Bronchial epithelial cell (primary cell): ENCODE results near the gene PTPN21. TPM values are rescaled to one million over a fixed set of nuclear protein-coding genes. Genes with fewer than 3 reads are reported as not detected.

Experiments
- DNase-seq: peaks from one replicate; pipeline ENCODE4 v3.0.0-alpha.2; 2010; ENCODE audit warnings: low read depth
- FAIRE-seq: peaks from 2 replicates; lab custom pipeline; 2011; peaks lifted over from hg19 to GRCh38; lab: Jason Lieb, UNC
- H3K27me3 ChIP-seq: 2 replicates; pipeline ENCODE4 v1.5.1; 2011; ENCODE audit warnings: low read length; ENCODE audit not compliant: control insufficient read depth, insufficient read depth
- H3K36me3 ChIP-seq: 2 replicates; pipeline ENCODE4 v1.5.1; 2011; ENCODE audit warnings: low read length; ENCODE audit not compliant: control insufficient read depth, insufficient read depth
- H3K4me3 ChIP-seq: 2 replicates; pipeline ENCODE4 v1.5.1; 2011; ENCODE audit warnings: mild to moderate bottlenecking, low read depth, low read length, control low read depth
- total RNA-seq: library from RNA; depleted of rRNA; stranded (reverse); fragments of >200 nt; gene quantifications from 2 replicates; pipeline ENCODE4 v1.2.1, GENCODE V29; 2014
- TF ChIP-seq, protein P1 (sequence below): IDR thresholded peaks from 2 replicates; pipeline ENCODE4 v1.5.1; 2011; ENCODE audit warnings: mild to moderate bottlenecking, moderate library complexity, low read length, control low read depth, inconsistent platforms; ENCODE audit not compliant: insufficient read depth, severe bottlenecking

PTPN21 gene
- total RNA-seq, 1 donor from 2014 or later, result 7.6 TPM

DNA sequence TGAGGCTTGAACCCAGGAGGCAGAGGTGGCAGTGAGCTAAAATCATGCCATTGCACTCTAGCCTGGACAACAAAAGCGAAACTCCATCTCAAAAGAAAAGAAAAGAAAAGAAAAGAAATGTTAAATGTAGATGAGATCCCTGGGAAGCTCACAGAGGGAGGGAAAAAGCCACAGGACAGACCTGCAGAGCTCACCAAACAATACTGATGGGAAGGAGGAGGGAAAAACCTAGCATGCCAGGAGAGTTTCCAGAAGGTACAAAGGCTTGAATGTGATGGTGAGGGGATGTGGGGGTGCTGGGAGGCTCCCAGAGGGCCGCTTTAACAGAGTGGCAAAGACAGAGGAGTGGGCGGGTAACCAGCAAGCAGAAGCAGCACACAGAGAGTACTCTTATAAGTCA lies 72.3 kb downstream of the PTPN21 start:
- peaks cover 11% of the 10 kb centered on the region for H3K36me3 ChIP-seq
- H3K4me3 ChIP-seq, result no peak overlapping the region
- FAIRE-seq, result no peak
- no peaks in the 10 kb centered on the region for H3K27me3 ChIP-seq
- DNase-seq, result no peak
- TF ChIP-seq, protein P1, sequence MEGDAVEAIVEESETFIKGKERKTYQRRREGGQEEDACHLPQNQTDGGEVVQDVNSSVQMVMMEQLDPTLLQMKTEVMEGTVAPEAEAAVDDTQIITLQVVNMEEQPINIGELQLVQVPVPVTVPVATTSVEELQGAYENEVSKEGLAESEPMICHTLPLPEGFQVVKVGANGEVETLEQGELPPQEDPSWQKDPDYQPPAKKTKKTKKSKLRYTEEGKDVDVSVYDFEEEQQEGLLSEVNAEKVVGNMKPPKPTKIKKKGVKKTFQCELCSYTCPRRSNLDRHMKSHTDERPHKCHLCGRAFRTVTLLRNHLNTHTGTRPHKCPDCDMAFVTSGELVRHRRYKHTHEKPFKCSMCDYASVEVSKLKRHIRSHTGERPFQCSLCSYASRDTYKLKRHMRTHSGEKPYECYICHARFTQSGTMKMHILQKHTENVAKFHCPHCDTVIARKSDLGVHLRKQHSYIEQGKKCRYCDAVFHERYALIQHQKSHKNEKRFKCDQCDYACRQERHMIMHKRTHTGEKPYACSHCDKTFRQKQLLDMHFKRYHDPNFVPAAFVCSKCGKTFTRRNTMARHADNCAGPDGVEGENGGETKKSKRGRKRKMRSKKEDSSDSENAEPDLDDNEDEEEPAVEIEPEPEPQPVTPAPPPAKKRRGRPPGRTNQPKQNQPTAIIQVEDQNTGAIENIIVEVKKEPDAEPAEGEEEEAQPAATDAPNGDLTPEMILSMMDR, result no peak

DNA sequence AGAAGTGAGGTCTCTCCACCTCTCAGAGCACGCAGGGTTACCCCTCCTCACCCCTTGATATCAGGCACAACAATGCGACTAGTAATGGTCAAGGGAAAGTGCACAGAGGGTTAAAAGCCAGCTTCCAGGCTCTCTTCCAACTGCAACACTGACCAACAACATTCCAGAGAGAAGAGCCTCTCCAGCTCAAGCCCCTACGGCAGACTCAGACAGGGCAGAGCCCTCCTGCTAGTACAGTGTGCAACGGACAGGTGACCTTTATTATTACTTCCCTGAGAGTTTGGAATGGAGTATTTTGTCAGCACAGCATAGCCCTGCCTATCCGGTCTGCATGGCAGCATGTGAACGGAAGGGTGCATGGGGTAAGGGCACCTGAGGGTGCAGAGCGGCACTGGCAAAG lies 73.0 kb downstream of the PTPN21 start:
- DNase-seq (no peak), FAIRE-seq (no peak)
- peaks cover 11% of the 10 kb centered on the region for H3K36me3 ChIP-seq
- no peak overlapping the region for H3K4me3 ChIP-seq
- H3K27me3 ChIP-seq, result no peaks in the 10 kb centered on the region
- TF ChIP-seq, protein P1, result no peak

- FAIRE-seq, result no peak
- no peak for DNase-seq
- TF ChIP-seq, protein P1, result no peak
- H3K36me3 ChIP-seq, result peaks cover 11% of the 10 kb centered on the region
- H3K27me3 ChIP-seq, result no peaks in the 10 kb centered on the region
- no peak overlapping the region for H3K4me3 ChIP-seq
These were observed 73.7 kb downstream of the PTPN21 start for GRCh38 chr14:88481059-88481458.

DNA sequence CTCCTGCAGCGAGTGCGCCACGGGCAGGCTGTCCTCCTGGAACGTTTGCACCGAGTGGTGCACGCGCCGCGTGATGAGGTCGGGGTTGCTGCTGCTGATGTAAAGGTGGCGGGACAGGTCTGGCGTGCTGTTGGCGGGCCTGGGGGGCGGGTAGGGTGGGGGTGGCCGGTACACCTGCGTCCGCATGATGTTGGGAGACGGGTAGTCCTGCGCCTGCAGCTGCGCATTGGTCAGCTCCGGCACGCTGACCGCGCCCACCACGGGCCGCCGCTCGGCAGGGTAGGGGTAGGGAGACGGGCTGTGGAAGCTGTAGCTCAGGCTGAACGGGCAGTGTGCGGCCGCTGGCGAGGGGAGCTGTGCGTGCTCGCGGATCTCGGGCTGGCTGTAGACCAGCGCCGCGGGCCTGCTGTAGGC lies 75.2 kb downstream of the PTPN21 start:
- DNase-seq (no peak), FAIRE-seq (no peak)
- TF ChIP-seq, protein P1, result no peak
- no peaks in the 10 kb centered on the region for H3K27me3 ChIP-seq
- H3K36me3 ChIP-seq, result peaks cover 9% of the 10 kb centered on the region
- H3K4me3 ChIP-seq, result no peak overlapping the region

DNA sequence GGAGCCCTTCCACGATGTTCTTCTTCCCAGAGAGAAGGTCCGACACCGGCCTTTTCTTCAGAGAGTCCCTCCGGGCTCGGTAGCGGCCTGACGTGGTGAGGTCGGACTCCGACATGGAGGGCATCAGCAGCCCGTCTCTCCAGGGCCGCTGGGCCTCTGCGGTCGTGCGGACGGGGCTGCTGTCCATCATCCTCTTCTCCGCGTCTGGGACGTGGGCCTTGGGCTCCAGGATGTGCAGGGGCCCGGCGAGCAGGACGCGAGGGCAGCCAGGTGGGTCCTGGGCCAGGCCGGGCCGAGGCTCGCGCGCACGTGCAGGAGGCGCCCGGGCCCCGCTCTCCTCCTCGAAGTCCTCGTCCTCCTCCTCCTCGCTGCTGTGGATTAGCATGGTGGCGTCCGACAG lies 75.9 kb downstream of the PTPN21 start:
- Histone ChIP-seq H3K36me3 (peaks cover 9% of the 10 kb centered on the region), H3K27me3 (no peaks in the 10 kb centered on the region), H3K4me3 (no peak overlapping the region)
- DNase-seq (no peak), FAIRE-seq (no peak)
- TF ChIP-seq, protein P1, result no peak
